Astrocyte (in vitro differentiated cells and primary cell): ENCODE results near the gene AMOTL1.

Experiments used
- CTCF ChIP-seq: IDR thresholded peaks from 2 replicates; pipeline ENCODE4 v1.5.1; 2011; ENCODE audit warnings: low read depth, mild to moderate bottlenecking, inconsistent platforms, low read length, moderate library complexity; ENCODE audit not compliant: insufficient read depth
- EZH2 ChIP-seq: IDR thresholded peaks from 2 replicates; pipeline ENCODE4 v1.6.1; 2012; ENCODE audit warnings: mild to moderate bottlenecking, low read length, inconsistent platforms; ENCODE audit not compliant: insufficient read depth

- TF ChIP-seq CTCF (no peak), EZH2 (no peak)
Observed at GRCh38 chr11:94866936-94867795, 99.0 kb downstream of the AMOTL1 start.
